ENCODE measurements around the gene DNAJC19.

The DNAJC19 gene

DNA sequence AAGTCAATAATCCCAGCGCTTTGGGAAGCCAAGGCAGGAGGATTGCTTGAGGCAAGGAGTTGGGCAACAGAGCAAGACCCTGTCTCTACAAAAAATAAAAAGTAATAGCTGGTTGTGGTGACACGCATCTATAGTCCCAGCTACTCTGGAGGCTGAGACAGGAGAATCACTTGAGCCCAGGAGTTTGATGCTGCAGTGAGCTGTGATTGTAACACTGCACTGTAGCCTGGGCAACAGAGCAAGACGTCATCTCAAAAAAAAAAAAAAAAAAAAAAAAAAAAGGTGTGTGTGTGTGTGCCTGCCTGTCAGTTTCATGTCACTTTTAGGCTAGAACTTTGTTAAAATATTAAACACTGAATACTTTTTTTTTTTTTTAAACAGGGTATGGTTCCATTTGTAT, 28.4 kb downstream of the DNAJC19 start:
- no peak for DNase-seq (ENCODE audit: low read depth in 2 of 2)

DNA sequence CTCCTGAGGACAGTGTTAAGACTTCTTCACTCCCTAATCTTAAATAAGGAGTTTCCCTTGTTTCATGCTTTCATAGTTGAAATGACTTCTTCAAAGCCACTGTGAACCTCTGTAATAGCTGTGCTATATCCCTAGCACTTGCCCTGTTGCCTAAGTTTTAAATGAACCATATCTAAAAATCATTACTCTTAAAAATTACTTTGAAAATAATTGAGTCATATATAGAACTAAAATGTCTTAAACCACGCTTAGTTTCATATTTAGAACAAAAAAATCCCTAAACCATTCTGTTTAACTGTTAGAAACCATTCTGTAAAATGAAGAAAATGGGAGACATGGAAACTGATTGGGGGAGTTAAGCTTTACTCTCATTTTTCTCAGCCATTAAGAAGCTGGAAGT, 29.8 kb downstream of the DNAJC19 start:
- no peak for DNase-seq (ENCODE audit: low read depth in 2 of 2)

DNA sequence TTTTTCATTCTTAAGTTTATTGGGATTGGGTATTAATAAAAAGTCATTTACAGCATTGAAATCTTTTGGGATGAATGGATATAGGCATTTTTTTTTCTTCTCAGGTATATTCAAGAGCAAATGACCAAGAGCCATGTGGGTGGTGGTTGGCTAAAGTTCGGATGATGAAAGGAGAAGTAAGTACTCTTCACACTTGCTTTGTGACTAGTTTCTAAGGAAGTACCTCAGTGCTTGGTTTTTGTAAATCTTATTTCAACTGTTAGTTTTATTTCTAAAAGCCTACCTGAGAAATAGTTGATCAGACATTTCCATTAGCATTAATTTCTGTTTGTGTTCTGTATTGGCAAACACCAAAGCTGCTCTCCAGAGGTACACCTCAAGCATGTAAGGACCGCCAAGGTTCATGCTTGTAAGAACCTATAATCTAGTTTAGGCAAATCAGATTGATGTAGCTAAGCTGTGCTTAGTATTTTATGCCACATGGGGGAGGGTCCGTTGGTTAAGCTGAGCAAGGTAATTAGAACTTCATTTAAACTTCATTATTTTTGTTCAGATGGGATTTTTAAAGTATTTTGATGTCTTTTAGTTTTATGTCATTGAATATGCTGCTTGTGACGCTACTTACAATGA, 41.7 kb downstream of the DNAJC19 start:
- no peak for DNase-seq (ENCODE audit: low read depth in 2 of 2)

DNA sequence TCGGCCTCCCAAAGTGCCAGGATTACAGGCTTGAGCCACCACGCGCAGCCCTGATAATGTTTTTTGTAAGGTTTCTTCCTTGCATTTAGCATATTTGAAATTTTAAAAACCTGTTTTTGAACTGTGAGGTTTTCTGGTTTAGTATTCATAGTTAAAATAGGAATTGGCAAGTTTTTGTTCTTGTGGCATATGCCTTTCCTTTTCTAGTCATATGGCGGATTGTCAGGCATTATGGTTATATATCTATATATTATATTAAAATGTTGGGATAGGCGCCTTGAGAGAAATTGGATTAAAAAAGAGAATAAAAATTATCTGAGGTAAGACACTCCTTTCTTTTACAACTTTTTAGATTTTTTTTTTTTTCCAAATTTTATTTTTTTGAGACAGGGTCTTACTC, 48.7 kb downstream of the DNAJC19 start:
- DNase-seq (ENCODE audit: low read depth in 2 of 2) = no peak

DNA sequence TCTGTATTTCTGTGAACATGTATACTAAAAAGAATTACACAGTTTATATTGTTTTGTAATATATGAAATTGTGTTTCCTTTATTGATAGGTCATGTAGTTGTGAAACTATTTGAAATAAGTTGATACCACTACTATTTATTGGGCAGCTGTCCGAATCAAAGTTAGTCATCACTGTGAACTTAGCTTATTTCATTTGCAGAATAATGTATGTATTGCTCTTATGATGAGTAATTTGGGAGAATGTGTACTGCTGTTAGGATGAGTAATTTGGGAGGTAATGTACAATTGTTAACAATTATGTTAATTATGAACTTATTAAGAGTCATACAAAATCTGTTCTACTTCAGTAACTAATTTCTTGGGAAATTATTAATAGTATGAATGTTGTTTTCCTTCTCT, 54.9 kb downstream of the DNAJC19 start:
- no peak for DNase-seq (ENCODE audit: low read depth in 2 of 2)
